ENCODE results near the gene CTNS. TPM values are rescaled to one million over a fixed set of nuclear protein-coding genes. Genes with fewer than 3 reads are reported as not detected.

CTNS gene
- 12.8 and 15.5 TPM in 2 replicates for total RNA-seq

GRCh38 chr17:3636154-3636907 is at the start of gene CTNS, which contains the start of gene SHPK:
TSS of gene CTNS (plus strand) at chr17:3636760. CDS start at chr17:3640207, 3,447 bp downstream.
TSS of gene SHPK (minus strand) at chr17:3636250. CDS start at chr17:3636219, 31 bp downstream.

GRCh38 chr17:3668279-3669084 is 31.9 kb downstream of the CTNS start, which contains the start of the genes EMC6 and TAX1BP3:
TSS of gene EMC6 (plus strand) at chr17:3668812. CDS start at chr17:3669147, 335 bp downstream.
TSS of gene TAX1BP3 (minus strand) at chr17:3668578. CDS start at chr17:3668526, 52 bp downstream.

GRCh38 chr17:3695723-3696411 is 59.3 kb downstream of the CTNS start, which contains the start of gene P2RX5:
TSS of gene P2RX5 (minus strand) at chr17:3696155. CDS start at chr17:3696005, 150 bp downstream.

Other genes starting within 250 kb of the CTNS start
- not detected in 2 replicates for gene OR1E1, start 238.3 kb upstream of the CTNS start, total RNA-seq
- gene OR3A3, start 225.4 kb upstream of the CTNS start, total RNA-seq, result not detected in 2 replicates
- gene OR1E2, start 202.9 kb upstream of the CTNS start, total RNA-seq, result not detected in 2 replicates
- not detected in 2 replicates for gene SPATA22, start 164.9 kb upstream of the CTNS start, total RNA-seq
- gene ASPA, start 160.8 kb upstream of the CTNS start, total RNA-seq, result 0.63 and 3.3 TPM in 2 replicates
- 1.6 and 2.8 TPM in 2 replicates for gene TRPV3, start 78.9 kb upstream of the CTNS start, total RNA-seq
- gene TRPV1, start 27.3 kb upstream of the CTNS start, total RNA-seq, result 2.2 and 2.3 TPM in 2 replicates
- gene SHPK, start 510 bp upstream of the CTNS start, total RNA-seq, result 10.9 and 11.2 TPM in 2 replicates
- gene TAX1BP3, start 31.8 kb downstream of the CTNS start, total RNA-seq, result 99.3 and 140 TPM in 2 replicates
- 8.0 and 9.8 TPM in 2 replicates for gene EMC6, start 32.1 kb downstream of the CTNS start, total RNA-seq
- gene P2RX5, start 59.4 kb downstream of the CTNS start, total RNA-seq, result 0.43 and 1.1 TPM in 2 replicates
- 0.17 and 0.79 TPM in 2 replicates for gene HASPIN, start 87.1 kb downstream of the CTNS start, total RNA-seq
- 21.6 and 25.2 TPM in 2 replicates for gene ITGAE, start 164.4 kb downstream of the CTNS start, total RNA-seq
- gene NCBP3, start 209.5 kb downstream of the CTNS start, total RNA-seq, result 13.1 and 13.8 TPM in 2 replicates

Measured in bronchial smooth muscle cell (primary cell).